Activated CD4-positive, alpha-beta T cell treated with anti-CD3 and anti-CD28 coated beads for 4 hours (primary cell): ENCODE results near the gene ZDHHC7.
A peak's percentile ranks its signal among the peaks of the same experiment; 100 is the strongest.
"Not testable (repeated sequence)": the region's sequence is repeated elsewhere in the genome, so short reads cannot be mapped to it uniquely, and the experiment has no call there.

Source experiments
- DNase-seq, 2 donors: peaks; one replicate each; pipeline ENCODE4 v3.0.0-alpha.2; 2020

Gene ZDHHC7

DNA sequence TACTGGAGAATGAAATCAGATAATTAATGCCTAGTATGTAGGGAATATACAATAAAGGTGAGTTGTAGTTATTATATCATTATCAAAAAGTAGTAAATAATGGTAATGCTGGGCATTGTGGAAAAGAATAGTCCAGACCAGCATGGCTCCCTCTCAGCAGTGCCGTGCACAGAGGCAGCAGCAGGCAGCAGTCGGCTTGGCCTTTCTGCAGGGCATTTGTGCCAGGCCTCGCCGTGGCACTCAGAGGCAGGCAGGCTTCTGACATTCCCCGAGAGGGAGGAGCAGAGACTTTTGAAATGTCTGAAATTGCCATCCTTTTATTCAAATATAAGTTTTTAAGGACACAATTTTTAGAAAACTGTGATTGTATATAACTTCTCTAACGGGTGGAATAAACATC is 31.3 kb upstream of the ZDHHC7 start:
- DNase-seq: no peak

DNA sequence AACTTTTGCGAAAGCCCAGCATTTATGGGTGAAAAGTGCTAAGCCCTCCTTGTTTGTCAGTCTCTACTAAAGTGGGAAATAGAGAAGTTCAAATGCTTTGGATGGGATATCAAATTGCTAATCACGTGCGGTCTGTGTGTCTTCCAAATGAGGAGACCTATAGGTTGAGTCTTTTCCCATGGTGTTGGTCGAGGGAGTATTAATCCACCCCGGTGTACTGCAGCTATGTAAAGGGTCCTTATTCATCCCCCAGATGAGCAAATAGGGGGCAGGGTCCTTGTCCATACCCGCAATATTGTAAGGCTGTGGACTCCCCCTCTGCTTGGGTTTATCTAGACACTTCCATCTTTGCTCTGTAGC is 30.8 kb upstream of the ZDHHC7 start:
- DNase-seq: no peak

DNA sequence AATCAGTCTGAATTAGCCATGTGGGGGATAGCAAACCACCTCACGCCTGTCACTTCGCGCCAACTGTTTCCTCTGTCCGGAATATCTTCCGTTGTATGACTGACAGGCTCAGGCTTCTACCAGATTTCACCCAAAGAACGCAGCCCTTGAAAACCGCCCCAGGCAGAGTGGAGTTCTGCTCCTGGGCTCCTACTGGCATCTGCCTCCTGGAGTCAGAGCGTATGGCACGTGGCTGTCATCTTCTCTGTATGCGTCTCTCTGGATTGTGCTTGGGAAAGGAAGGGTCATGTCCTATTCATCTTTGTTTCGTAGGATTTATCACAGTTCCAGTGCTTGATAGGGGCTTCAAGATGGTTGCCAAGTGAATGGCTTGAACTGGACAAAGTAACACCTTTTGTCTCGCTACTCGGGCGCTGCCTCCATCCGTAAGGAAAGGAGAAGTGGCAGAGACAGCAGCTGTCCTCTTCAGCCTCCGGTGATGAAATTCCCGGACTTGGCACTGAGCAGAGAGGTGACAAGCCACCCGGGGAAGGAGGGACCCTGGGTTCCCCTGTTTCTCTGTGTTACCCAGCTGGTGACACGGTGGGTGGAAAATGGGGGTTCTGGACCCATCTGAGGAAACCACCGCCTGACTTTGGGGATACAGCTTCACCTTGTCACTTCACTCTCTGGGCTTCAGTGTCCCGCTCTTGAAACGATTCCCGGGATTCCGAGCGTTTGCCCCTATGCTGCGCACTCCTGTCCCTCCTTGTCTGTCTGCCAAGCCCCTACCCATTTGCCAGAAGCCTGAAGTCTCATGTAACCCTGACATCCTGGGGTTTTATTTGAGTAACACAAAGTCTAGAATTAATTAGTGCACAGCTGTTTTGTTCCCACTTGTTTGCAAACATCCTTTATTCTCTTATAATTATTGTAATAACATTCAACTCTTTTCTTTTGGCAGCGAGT is 30.2 kb upstream of the ZDHHC7 start:
- DNase-seq: no peak

DNA sequence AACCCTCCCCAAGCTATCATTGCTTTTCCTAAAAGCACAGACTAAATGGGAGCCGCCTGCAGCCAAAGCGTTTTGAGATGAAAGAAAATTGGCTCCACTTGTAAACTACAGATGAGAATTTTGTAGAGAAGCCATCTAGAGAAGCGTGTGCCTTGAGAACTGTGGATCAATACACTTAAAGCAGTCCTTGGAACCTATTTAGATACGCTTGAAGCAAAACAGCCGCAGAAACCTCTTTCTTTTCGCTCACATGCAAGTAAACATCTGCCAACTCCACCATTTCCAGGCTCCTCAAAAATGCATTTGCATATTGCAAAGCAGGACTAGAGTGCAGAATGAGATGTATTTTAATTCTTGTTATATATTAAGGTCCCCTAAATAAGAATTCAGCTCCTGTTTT is 29.4 kb upstream of the ZDHHC7 start:
- DNase-seq: no peak

DNA sequence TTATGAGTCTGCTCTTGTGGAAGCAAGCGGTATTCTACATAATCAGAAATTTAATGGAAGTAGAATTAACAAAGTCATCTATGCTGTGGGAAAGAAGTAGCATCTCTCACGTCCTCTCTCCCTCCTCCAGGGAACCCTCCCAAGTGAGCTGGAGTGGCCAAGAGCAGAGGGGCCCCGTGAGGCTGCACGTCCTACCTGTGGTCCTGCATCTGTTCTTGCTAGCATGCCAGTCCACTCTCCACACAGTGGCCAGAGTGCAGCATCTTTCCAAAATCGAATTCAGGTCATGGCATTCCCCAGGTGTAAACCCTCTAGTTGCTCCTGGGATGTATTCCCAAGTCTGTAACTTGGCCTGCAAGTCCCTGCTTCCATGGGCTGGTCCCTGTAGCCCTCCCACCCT is 26.4 kb upstream of the ZDHHC7 start:
- DNase-seq: no peak

DNA sequence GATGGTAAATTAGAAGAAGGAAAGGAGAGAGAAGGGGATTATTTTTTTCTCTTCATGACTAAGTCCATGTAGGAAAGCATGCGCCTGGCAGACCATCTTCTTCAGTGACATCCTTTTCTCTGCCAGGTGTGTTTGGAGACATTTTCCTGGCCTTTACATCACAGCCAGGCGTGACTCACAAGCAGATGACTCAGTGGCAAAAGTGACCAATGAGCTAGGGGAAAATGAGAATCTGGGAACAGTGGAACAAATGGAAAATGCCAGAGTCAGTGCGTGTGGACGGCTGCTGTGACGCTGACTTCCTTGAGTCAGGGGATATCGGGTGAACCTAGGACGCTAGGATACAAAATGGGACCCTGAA is 25.7 kb upstream of the ZDHHC7 start:
- DNase-seq: peak in 1 of 2 donors; percentile 29

DNA sequence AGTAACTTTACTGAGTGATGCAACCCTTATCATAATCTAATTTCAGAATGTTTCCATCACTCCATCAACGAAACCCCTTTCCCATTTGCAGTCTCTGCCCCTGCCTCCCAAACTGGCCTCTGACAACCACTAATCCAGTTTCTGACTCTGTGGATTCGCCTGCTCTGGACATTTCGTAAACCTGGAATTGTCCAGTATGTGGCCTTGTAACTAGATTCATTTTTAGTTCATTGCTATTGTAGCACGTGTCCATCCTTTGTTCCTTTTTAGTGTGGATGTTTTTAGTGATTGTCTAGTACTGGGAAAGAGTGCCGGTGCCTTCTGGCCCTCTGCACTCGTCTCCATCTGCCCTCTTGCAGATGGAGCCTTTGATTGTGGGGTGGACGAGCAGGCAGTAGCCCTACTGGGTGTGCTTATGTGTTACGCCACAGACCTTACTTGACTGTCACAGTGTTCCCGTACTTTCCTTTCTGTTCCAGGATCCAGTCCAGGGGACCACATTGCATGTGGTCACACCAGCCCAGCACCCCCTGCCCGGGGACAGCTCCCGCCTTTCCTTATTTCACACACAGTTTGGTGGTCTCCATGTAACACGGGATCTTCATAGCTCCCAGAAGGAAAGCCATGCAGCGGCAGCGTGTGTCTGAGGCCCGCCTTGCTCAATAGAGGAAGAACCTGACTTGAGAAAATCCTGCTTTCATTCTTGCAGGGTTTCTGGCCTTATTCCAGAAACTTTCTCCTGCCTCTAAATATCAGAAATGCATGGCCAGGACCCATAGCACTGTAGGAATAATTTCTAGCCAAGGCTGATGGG is 25.1 kb upstream of the ZDHHC7 start:
- no peak for DNase-seq

DNA sequence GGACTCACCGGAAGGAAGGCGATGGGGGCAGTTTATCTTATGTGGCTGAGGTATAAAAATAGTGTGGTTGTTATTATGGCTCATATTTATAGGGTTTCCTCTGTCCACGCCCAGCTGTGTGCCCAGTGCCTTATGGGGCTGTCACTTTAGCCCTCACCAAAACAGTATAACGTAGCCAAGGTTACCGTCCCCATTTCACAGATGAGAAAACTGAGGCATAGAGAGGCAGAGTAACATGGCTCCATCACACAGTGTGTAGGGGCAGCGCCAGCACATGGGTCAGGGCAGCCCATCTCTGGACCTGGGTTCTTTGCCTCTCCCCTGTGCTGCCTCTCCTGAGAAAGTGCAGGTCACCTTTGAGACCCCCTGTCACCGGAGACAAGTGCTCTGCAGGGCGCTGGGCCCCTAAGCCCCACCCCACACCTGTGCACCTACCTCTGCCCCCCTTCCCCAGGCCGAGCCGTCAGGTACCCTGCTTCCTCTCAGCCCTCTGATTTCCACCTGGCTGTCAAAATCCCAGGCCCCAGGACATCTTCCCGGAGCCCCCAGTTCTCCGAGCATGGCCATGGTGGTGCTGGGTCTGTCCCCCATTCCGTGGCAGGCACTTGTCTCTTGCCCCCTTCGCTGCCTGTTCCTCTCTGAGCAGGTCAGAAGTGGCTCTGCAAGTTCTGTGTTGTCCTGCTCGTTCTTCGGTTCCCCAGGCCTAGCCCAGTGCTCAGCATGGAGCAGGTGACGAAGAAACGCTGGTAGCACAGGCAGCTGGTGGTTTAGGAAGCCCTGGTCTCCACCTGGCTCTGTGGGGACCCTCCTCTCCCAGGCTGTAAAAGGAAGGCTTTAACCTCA is 23.5 kb upstream of the ZDHHC7 start:
- DNase-seq: no peak

DNA sequence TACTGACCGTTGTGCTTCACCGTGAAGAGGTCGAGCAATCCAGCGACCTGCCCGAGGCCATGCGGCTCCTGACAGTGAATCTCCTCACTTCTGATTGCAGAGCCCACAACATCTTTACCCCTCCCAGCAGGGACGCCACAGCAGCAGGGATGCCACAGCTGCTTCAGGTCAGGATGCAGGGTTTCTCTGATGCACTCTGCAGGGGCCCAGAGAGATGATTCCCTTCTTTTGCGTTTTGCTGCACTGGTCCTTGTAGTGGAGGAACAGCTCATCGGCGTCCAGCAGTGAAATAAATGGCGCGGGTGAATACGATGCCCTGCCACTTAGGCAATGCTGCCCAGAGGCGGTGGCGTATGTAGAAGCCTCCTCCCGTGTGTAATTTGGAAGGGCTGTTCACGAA is 21.8 kb upstream of the ZDHHC7 start:
- DNase-seq: no peak

DNA sequence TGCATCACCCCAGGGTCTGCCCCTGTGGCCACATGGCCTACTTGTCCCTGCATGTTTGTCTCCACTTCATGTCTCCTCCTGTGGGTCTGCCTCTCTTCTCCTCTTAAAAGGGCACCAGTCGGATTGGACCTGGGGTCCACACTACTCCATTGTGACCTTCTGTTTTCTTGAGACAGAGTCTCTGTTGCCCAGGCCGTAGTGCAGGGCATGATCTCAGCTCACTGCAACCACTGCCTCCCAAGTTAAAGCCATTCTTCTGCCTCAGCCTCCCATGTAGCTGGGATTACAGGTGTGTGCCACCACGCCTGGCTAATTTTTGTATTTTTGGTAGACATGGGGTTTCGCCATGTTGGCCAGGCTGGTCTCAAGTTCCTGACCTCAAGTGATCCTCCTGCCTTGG is 20.9 kb upstream of the ZDHHC7 start:
- DNase-seq: not testable (repeated sequence)

DNA sequence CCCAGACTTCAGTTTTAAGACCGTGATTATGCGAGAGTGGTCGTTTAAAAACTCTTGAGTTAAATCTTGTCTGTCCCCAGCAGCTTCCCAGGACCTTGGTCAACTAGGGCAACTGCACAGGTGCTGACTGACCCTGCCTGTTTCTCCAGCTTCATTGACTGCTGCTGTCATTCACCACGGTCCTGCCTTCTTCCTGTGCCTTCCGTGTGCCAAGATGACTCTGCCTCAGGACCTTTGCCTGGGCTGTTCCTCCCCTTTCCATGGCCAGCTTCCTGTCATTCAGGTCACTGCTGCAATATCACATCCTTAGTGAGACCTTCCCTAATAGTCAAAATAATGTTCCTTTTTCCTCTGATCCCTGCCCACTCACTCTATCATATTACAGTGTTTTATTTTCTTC is 20.1 kb upstream of the ZDHHC7 start:
- DNase-seq: no peak

DNA sequence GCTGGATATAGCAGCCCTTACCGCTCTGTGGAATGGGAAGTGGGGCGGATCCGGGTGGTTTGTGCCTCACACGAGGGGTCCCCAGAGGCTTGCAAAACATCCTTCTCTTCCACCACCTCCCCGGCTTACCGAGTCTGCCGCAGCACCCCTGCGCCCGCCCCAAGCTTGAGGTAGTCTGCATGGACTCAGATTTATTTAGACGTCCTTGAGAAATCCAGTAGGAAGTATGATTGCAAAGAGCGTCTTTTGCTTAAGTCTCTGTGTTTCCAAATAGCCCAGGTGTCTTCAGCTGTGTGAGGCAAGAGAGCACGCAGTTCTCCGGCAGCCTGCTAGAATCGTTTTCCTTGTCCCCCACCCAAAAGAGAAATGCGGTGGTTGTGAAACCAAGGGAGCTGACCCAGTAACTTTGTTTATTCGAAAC is 18.7 kb upstream of the ZDHHC7 start:
- DNase-seq: no peak

DNA sequence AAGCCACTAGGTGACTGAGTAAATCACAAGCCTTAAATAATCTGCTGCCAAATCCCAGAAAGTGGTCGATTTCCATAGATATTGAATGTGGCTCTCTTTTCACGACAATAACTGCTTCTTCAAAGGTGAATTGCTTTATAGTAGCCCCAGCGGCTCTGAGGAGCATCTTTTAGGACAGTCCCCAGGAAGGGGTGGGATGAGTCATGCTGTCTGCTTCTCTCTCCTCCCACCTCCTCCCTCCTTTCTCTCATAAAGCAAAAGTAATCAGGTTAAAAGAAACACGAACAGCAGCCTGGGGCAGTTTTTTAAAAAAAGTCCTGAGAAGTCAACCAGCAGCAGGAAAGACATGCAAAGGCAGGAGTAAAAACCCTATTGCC is 18.1 kb upstream of the ZDHHC7 start:
- peak; percentile 68 to 73 for DNase-seq

DNA sequence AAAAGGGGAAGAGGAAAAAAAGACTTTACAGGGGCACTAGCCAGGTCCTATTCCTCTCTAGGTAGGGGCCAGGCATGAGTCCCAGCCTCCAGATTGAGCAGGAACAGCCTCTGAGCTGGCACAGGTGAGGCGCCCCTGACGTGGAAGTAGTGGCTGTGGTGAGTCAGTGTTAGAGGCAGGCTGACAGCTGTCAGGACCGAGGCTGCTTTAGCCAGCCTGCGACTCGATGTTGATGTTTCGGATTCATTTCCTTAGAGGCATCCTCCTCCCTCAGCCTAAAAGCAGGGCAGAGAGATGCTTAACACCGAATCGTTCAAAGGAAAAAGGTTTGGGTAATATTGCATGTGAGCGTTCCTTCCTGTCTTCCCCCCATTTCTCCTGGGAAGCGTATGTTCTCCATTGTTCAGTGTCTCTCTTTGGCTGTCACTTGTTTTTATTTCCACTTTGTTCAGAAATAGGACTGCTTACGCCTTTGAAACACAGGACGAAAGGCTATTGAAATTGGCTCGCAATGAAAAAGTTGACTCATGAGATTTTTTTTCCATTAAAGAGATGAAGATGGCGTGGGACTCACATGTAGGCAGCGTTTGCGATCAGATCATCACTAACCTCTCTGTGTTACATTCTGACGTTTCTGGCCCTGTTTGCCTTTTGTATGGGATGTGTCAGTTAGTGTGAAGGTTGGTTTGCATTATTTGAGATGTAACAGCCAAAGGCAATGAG is 17.5 kb upstream of the ZDHHC7 start:
- DNase-seq: peak; percentile 77 to 78

DNA sequence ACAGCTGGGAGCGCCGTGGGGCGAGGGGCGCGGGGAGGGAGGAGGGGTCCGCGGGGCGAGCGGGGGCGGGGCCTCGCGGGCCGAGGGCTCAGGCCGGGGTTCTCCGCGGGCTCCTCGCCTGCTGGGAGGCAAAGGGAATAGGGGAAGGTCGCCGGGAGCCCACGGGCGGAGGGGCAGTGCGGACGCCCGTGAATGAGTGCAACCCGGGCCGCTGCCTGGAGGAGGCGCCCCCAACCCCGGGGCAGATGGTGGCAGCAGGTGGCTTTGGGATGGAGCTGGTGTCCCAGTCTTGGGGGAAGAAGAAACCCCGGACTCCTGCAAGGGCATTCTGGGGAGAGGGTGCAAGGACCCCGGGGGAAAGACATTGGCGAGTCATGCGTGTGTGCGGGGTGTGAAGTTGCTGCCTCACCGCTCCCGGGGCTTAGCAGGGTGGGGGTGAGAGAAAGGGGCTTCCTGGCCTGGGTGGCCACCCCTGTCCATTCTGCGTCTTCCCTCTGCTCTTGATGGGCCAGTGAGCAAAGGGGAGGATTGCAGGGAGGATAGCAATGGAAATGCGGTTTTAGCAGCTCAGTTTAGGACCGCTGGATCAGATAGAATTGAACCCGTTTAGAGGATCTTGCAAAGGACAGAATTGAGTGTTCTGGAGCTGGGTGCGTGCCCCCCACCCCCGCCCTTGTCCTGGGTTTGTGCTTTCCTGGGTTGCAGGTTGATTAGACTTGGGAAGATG is 16.8 kb upstream of the ZDHHC7 start:
- peak in 1 of 2 donors; percentile 11 for DNase-seq

DNA sequence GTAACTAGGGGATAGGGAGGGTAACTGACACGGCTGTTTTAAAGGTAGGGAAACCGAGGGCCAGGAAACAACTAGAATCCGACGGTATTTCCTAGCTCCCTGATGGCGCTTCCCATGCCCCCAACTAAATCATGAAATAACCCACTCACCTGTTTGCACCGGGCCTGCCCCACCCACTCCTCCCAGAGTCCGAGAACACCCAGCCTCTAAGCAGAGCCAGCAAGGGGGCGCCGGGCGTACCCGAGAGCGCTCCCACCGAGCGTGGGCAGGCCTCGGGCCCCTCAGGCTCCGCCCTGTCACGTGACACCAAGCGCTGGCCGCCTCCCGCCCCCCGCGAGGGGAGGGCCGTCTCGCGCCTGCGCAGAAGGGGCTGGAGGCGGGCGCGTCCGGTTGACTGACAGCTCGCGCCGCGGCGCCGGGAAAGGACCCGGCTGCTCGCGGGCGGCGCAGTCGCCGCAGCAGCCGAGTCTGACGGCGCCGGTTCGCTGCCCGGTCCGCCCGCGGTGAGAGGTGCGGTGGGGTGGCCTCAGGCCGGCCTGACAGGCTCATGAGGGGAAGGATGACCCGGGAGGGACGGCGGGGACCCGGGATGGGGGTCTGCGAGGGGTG is 16.1 kb upstream of the ZDHHC7 start, which contains the start of gene KIAA0513:
Gene KIAA0513 (plus strand): TSS at position 447 of the 609 bp plus-strand sequence. CDS start 39,277 bp downstream, outside the sequence.
- peak; percentile 96 to 97 for DNase-seq

DNA sequence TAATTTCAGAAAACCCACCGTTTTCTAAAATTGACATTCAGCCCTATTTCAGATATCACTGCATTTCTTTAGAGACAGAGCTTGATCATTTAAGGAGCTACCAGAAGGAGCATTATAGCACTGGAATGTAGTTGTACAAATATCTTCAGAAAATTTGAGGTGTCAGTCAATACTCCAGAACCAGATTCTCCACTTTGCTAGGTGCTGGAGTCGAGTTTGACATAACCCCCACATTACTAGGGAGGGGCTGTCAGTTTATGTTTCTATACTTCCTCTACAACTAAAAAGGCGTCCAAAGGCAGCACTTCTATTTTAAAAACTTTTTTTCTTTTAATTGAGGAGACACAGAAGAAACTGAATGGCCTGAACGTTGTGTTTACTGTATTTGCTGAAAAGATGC is 15.4 kb upstream of the ZDHHC7 start:
- DNase-seq: no peak

DNA sequence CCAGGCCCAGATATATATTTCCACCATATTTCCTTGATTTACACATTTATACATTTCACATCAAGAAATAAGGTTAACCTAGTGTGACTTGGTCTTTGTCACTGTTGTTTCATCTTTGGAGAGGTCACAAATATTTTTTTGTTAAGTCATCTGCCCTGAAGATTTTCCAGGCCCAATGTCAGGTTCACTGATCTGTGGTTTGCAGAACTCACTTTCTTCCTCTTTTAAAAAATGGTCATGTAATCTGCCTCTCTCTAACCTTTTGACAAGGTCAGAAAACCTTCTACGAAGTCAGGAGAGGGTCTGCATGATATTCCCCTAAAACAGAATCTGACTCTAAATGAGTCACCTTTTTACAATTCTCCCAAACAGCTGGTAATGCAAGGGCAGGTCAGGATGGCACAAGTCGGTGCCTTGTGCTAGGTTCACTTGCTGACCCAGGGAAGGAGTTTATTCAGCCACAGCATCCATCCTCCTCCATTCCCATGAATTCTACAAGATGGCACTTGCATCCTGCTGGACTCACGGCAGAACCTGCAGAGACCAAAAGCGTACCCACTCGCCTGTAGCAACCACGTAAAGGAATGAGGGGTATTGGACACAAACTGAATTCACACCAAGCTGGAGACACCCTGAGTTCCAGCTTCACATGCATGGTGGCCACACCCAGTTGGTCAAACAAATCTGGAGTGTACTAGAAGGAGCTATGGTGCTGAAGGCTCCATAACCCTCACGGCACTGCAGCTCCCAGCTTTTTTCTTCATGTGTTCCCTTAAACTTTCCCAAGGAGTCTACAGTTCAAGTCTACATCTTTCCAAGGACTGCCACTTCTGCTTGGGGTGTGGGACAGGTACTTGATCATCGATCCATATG is 14.7 kb upstream of the ZDHHC7 start:
- no peak for DNase-seq

DNA sequence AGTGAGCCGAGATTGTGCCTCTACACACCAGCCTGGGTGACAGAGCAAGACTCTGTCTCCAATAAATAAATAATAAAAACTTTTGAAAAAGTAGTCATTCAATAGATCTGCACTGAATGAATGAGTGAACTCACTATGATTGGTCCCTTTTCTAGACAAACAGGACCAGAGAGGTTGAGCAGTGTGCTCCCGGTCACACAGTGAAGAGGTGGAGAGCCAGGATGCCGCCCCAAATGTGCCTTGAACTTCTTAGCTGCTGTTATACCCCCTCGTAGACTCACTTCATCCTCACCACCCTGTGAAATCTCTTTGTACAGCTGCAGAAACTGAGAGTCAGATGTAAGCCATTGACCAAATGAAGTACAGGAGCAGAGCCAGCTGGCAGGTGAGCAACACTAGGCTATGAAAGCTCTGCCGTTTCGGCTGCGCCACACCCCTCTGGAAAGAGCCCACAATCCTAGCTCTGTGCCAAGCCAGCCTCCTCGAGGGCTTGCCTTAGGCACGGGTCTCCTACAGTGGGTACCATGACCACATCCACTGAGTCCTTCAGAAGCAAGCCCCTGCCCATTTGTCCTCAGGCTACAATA is 8.4 kb upstream of the ZDHHC7 start:
- no peak for DNase-seq
